ENCODE measurements around the gene ACOT11.

Gene ACOT11

GRCh38 chr1:54645806-54646676 lies 98.0 kb downstream of the ACOT11 start:
- no peak for DNase-seq (ENCODE audit: low read depth, low spot score)
- no peaks in the 10 kb centered on the region; the same call in 1 of the 2 replicates for H3K9me3 ChIP-seq (ENCODE audit: low read depth, low read length)
- no peak for TF ChIP-seq FOXP2 (optimal IDR thresholded peaks at IDR 0.05; ENCODE audit: control extremely low read depth, extremely low read length, insufficient read depth)
- no peak for TF ChIP-seq EZH2 (IDR thresholded peaks at IDR 0.05)
- no peak for TF ChIP-seq POLR2AphosphoS5 (IDR thresholded peaks at IDR 0.05; ENCODE audit: borderline replicate concordance, low read depth, low read length)
- no peak overlapping the region for H3K27ac ChIP-seq
- H3K9ac ChIP-seq (ENCODE audit: insufficient read length), result no peak overlapping the region
- H3K4me3 ChIP-seq, result no peak overlapping the region
- no peaks in the 10 kb centered on the region for H3K36me3 ChIP-seq (ENCODE audit: insufficient read depth, low read length)

GRCh38 chr1:54649130-54649898 lies 101.3 kb downstream of the ACOT11 start:
- DNase-seq (ENCODE audit: low read depth, low spot score), result no peak
- Histone ChIP-seq H3K27ac (no peak overlapping the region), H3K9ac (ENCODE audit: insufficient read length) (no peak overlapping the region), H3K9me3 (ENCODE audit: low read depth, low read length) (no peaks in the 10 kb centered on the region), H3K36me3 (ENCODE audit: insufficient read depth, low read length) (no peaks in the 10 kb centered on the region), H3K4me3 (no peak overlapping the region)
- no peak for TF ChIP-seq EZH2 (IDR thresholded peaks at IDR 0.05)
- no peak for TF ChIP-seq FOXP2 (optimal IDR thresholded peaks at IDR 0.05; ENCODE audit: control extremely low read depth, extremely low read length, insufficient read depth)

GRCh38 chr1:54649921-54650320 lies 101.9 kb downstream of the ACOT11 start:
- no peak overlapping the region for H3K9ac ChIP-seq (ENCODE audit: insufficient read length)
- H3K36me3 ChIP-seq (ENCODE audit: insufficient read depth, low read length), result no peaks in the 10 kb centered on the region
- DNase-seq (ENCODE audit: low read depth, low spot score), result no peak
- H3K27ac ChIP-seq, result no peak overlapping the region
- no peak for TF ChIP-seq EZH2 (IDR thresholded peaks at IDR 0.05)
- TF ChIP-seq FOXP2 (optimal IDR thresholded peaks at IDR 0.05; ENCODE audit: control extremely low read depth, extremely low read length, insufficient read depth), result no peak
- TF ChIP-seq POLR2AphosphoS5 (IDR thresholded peaks at IDR 0.05; ENCODE audit: borderline replicate concordance, low read depth, low read length), result no peak
- H3K4me3 ChIP-seq, result no peak overlapping the region
- H3K9me3 ChIP-seq (ENCODE audit: low read depth, low read length), result no peaks in the 10 kb centered on the region

DNA sequence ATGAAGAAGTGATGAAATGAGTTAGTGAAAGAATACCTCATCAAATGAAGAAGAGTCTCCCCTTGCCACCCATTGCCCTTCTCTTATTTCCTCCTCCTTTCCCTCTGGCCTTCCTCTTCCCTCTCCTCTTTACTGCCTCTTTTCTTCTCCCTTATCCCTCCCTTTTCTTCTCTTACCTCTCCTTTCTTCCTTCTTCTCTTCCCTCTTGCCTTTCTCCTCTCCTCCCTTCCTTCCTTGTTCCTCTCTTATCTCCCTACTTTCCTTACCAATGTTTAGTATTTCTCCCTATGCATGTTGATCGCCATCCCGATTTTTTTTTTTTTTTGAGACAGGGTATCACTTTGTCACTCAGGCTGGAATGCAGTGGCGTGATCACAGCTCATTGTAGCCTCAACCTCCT lies 102.4 kb downstream of the ACOT11 start:
- no peak overlapping the region for H3K27ac ChIP-seq
- H3K9ac ChIP-seq (ENCODE audit: insufficient read length), result no peak overlapping the region

DNA sequence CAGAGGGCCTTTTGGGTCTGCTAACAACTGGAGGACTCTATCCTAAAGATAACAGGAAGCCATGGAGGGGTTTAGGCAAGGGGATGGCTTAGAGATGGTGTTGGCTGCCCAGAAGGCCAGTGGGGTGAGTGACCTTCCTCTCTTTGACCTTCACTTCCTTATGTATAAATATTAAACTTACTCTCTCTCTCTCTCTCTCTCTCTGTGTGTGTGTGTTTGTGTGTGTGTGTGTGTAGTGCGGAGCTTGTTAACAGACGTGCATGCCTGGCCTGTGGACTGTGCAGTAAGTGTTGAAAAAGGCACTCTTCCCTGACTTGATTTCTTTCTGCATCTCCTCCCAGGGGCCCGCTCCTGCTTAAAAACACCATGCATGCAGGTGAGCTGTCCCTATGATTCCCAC lies 103.6 kb downstream of the ACOT11 start:
- H3K9ac ChIP-seq (ENCODE audit: insufficient read length), result no peak overlapping the region
- DNase-seq (ENCODE audit: low read depth, low spot score), result no peak
- no peaks in the 10 kb centered on the region for H3K9me3 ChIP-seq (ENCODE audit: low read depth, low read length)
- TF ChIP-seq FOXP2 (optimal IDR thresholded peaks at IDR 0.05; ENCODE audit: control extremely low read depth, extremely low read length, insufficient read depth) (no peak), POLR2AphosphoS5 (IDR thresholded peaks at IDR 0.05; ENCODE audit: borderline replicate concordance, low read depth, low read length) (no peak), EZH2 (IDR thresholded peaks at IDR 0.05) (no peak)
- no peaks in the 10 kb centered on the region for H3K36me3 ChIP-seq (ENCODE audit: insufficient read depth, low read length)
- H3K4me3 ChIP-seq, result no peak overlapping the region
- no peak overlapping the region for H3K27ac ChIP-seq

More for the DNA sequence above, 102.4 kb downstream of the ACOT11 start:
- Histone ChIP-seq H3K36me3 (ENCODE audit: insufficient read depth, low read length) (no peaks in the 10 kb centered on the region), H3K4me3 (no peak overlapping the region), H3K9me3 (ENCODE audit: low read depth, low read length) (no peaks in the 10 kb centered on the region)
- TF ChIP-seq FOXP2 (optimal IDR thresholded peaks at IDR 0.05; ENCODE audit: control extremely low read depth, extremely low read length, insufficient read depth) (no peak), EZH2 (IDR thresholded peaks at IDR 0.05) (no peak), POLR2AphosphoS5 (IDR thresholded peaks at IDR 0.05; ENCODE audit: borderline replicate concordance, low read depth, low read length) (no peak)
- no peak for DNase-seq (ENCODE audit: low read depth, low spot score)

- Histone ChIP-seq H3K9ac (ENCODE audit: insufficient read length) (no peak overlapping the region), H3K36me3 (ENCODE audit: insufficient read depth, low read length) (no peaks in the 10 kb centered on the region), H3K4me3 (no peak overlapping the region), H3K9me3 (ENCODE audit: low read depth, low read length) (no peaks in the 10 kb centered on the region), H3K27ac (no peak overlapping the region)
- DNase-seq (ENCODE audit: low read depth, low spot score), result no peak
- TF ChIP-seq FOXP2 (optimal IDR thresholded peaks at IDR 0.05; ENCODE audit: control extremely low read depth, extremely low read length, insufficient read depth) (no peak), EZH2 (IDR thresholded peaks at IDR 0.05) (no peak), POLR2AphosphoS5 (IDR thresholded peaks at IDR 0.05; ENCODE audit: borderline replicate concordance, low read depth, low read length) (no peak)
These were observed 104.1 kb downstream of the ACOT11 start for GRCh38 chr1:54652168-54652567.

DNA sequence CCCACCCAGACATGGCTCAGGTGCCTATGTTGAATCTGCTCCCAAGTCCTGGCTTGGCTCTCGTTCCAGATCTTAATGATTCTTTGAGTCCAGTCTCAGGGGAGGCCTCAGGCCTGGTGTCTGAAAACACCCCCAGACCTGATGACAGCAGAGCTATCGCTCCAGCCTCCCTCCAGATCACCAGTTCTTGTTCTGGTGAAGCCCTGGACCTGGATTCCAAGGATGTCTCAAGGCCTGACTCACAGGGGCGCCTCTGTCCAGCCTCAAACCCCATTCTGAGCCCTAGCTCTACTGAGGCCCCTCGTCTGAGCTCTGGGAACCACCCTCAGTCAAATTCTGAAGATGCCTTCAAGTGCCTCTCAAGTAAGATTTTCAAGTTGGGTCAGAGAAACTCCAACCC lies 105.0 kb downstream of the ACOT11 start:
- TF ChIP-seq FOXP2 (optimal IDR thresholded peaks at IDR 0.05; ENCODE audit: control extremely low read depth, extremely low read length, insufficient read depth) (no peak), EZH2 (IDR thresholded peaks at IDR 0.05) (no peak), POLR2AphosphoS5 (IDR thresholded peaks at IDR 0.05; ENCODE audit: borderline replicate concordance, low read depth, low read length) (no peak)
- H3K27ac ChIP-seq, result no peak overlapping the region
- H3K36me3 ChIP-seq (ENCODE audit: insufficient read depth, low read length), result no peaks in the 10 kb centered on the region
- no peak overlapping the region for H3K4me3 ChIP-seq
- H3K9me3 ChIP-seq (ENCODE audit: low read depth, low read length), result no peaks in the 10 kb centered on the region
- DNase-seq (ENCODE audit: low read depth, low spot score), result no peak
- H3K9ac ChIP-seq (ENCODE audit: insufficient read length), result no peak overlapping the region

GRCh38 chr1:54658164-54658913 lies 110.3 kb downstream of the ACOT11 start:
- Histone ChIP-seq H3K4me3 (no peak overlapping the region), H3K27ac (no peak overlapping the region), H3K9ac (ENCODE audit: insufficient read length) (no peak overlapping the region), H3K36me3 (ENCODE audit: insufficient read depth, low read length) (no peaks in the 10 kb centered on the region), H3K9me3 (ENCODE audit: low read depth, low read length) (no peaks in the 10 kb centered on the region)
- no peak for DNase-seq (ENCODE audit: low read depth, low spot score)
- TF ChIP-seq FOXP2 (optimal IDR thresholded peaks at IDR 0.05; ENCODE audit: control extremely low read depth, extremely low read length, insufficient read depth) (no peak), EZH2 (IDR thresholded peaks at IDR 0.05) (no peak), POLR2AphosphoS5 (IDR thresholded peaks at IDR 0.05; ENCODE audit: borderline replicate concordance, low read depth, low read length) (no peak)
